Measurements from ENCODE around the gene SCN1B. TPM values are rescaled to one million over a fixed set of nuclear protein-coding genes. Genes with fewer than 3 reads are reported as not detected.

SCN1B gene
- total and polyA plus RNA-seq, 2 of the 13 experiments (the other 11 are each of a cell fraction or from before 2014, with no cell fraction given): 2.7 to 20.1 TPM

GRCh38 chr19:35042056-35042730 lies 11.9 kb downstream of the SCN1B start (continued):
- no peak; the same call in 1 of the 2 replicates for TF ChIP-seq HMG20A (CRISPR knock-in tag; IDR thresholded peaks at IDR 0.05; ENCODE audit: borderline replicate concordance)
- TF ChIP-seq, protein P1, sequence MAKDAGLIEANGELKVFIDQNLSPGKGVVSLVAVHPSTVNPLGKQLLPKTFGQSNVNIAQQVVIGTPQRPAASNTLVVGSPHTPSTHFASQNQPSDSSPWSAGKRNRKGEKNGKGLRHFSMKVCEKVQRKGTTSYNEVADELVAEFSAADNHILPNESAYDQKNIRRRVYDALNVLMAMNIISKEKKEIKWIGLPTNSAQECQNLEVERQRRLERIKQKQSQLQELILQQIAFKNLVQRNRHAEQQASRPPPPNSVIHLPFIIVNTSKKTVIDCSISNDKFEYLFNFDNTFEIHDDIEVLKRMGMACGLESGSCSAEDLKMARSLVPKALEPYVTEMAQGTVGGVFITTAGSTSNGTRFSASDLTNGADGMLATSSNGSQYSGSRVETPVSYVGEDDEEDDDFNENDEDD (CRISPR knock-in tag; IDR thresholded peaks at IDR 0.05; ENCODE audit: borderline replicate concordance): no peak; the same call in 1 of the 2 replicates
- TF ChIP-seq PRDM10 (CRISPR knock-in tag; IDR thresholded peaks at IDR 0.05; ENCODE audit: low read depth): no peak
- TF ChIP-seq ZNF350 (CRISPR knock-in tag; IDR thresholded peaks at IDR 0.05; ENCODE audit: borderline replicate concordance, low read depth): no peak; the same call in 1 of the 2 replicates
- TF ChIP-seq, protein P2, sequence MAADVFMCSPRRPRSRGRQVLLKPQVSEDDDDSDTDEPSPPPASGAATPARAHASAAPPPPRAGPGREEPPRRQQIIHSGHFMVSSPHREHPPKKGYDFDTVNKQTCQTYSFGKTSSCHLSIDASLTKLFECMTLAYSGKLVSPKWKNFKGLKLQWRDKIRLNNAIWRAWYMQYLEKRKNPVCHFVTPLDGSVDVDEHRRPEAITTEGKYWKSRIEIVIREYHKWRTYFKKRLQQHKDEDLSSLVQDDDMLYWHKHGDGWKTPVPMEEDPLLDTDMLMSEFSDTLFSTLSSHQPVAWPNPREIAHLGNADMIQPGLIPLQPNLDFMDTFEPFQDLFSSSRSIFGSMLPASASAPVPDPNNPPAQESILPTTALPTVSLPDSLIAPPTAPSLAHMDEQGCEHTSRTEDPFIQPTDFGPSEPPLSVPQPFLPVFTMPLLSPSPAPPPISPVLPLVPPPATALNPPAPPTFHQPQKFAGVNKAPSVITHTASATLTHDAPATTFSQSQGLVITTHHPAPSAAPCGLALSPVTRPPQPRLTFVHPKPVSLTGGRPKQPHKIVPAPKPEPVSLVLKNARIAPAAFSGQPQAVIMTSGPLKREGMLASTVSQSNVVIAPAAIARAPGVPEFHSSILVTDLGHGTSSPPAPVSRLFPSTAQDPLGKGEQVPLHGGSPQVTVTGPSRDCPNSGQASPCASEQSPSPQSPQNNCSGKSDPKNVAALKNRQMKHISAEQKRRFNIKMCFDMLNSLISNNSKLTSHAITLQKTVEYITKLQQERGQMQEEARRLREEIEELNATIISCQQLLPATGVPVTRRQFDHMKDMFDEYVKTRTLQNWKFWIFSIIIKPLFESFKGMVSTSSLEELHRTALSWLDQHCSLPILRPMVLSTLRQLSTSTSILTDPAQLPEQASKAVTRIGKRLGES (CRISPR knock-in tag; IDR thresholded peaks at IDR 0.05; ENCODE audit: borderline replicate concordance): peak; percentile 77; the same call in 1 of the 2 replicates
- TF ChIP-seq NKX3-1 (CRISPR knock-in tag; IDR thresholded peaks at IDR 0.05): peak; percentile 52; the same call in 1 of the 2 replicates
- TF ChIP-seq FOXJ3 (CRISPR knock-in tag; IDR thresholded peaks at IDR 0.05; ENCODE audit: borderline replicate concordance): no peak
- TF ChIP-seq, protein P3, sequence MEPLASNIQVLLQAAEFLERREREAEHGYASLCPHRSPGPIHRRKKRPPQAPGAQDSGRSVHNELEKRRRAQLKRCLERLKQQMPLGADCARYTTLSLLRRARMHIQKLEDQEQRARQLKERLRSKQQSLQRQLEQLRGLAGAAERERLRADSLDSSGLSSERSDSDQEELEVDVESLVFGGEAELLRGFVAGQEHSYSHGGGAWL (CRISPR knock-in tag; IDR thresholded peaks at IDR 0.05): no peak
- no peak for TF ChIP-seq EHMT2 (IDR thresholded peaks at IDR 0.05; ENCODE audit: borderline replicate concordance, low read depth, low read length)
- TF ChIP-seq ZBTB21 (CRISPR knock-in tag; IDR thresholded peaks at IDR 0.05): no peak
- TF ChIP-seq, protein P4, sequence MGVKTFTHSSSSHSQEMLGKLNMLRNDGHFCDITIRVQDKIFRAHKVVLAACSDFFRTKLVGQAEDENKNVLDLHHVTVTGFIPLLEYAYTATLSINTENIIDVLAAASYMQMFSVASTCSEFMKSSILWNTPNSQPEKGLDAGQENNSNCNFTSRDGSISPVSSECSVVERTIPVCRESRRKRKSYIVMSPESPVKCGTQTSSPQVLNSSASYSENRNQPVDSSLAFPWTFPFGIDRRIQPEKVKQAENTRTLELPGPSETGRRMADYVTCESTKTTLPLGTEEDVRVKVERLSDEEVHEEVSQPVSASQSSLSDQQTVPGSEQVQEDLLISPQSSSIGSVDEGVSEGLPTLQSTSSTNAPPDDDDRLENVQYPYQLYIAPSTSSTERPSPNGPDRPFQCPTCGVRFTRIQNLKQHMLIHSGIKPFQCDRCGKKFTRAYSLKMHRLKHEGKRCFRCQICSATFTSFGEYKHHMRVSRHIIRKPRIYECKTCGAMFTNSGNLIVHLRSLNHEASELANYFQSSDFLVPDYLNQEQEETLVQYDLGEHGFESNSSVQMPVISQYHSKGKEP (CRISPR knock-in tag; IDR thresholded peaks at IDR 0.05): no peak
- TF ChIP-seq STAT5B (CRISPR knock-in tag; IDR thresholded peaks at IDR 0.05): 0 out of 2 replicates have a peak, but pooled peaks have one; percentile 23
- TF ChIP-seq BORCS8-MEF2B (CRISPR knock-in tag; IDR thresholded peaks at IDR 0.05): no peak
- TF ChIP-seq ZNF614 (CRISPR knock-in tag; IDR thresholded peaks at IDR 0.05; ENCODE audit: borderline replicate concordance): no peak
- TF ChIP-seq RBM22 (optimal IDR thresholded peaks at IDR 0.05; ENCODE audit: low read length): no peak
- TF ChIP-seq EP300 (IDR thresholded peaks at IDR 0.05; ENCODE audit: low read depth in 2 of 2, low read length in 2 of 2): peak in 1 of 2 experiments; percentile 2; a peak in 1 of 4 replicates
- peak; percentile 54; the same call in 1 of the 2 replicates for TF ChIP-seq EP300 (CRISPR knock-in tag; IDR thresholded peaks at IDR 0.05; ENCODE audit: borderline replicate concordance)
- no peak for TF ChIP-seq ZNF737 (CRISPR knock-in tag; IDR thresholded peaks at IDR 0.05; ENCODE audit: borderline replicate concordance)
- TF ChIP-seq ZMYM4 (CRISPR knock-in tag; IDR thresholded peaks at IDR 0.05): peak; percentile 18; the same call in 1 of the 2 replicates
